Measurements from ENCODE around the gene MYO18B. TPM values are rescaled to one million over a fixed set of nuclear protein-coding genes. Genes with fewer than 3 reads are reported as not detected.

The MYO18B gene
- total and polyA plus RNA-seq, 2 of the 8 experiments (the other 6 are each of a cell fraction or from before 2014, with no cell fraction given): 0.62 to 0.78 TPM

GRCh38 chr22:25935266-25936058 lies 193.5 kb downstream of the MYO18B start (continued):
- no peak for TF ChIP-seq ASH2L (IDR thresholded peaks at IDR 0.05; ENCODE audit: low read length)
